Activated CD8-positive, alpha-beta memory T cell treated with anti-CD3 and anti-CD28 coated beads, Interleukin-2, amount 50 U/mL, for 24 hours (primary cell): ENCODE measurements around the gene SUMO3.

ENCODE experiments used
- DNase-seq: peaks from one replicate; pipeline ENCODE4 v3.0.0-alpha.2; 2020; ENCODE audit errors: extremely low read depth

The SUMO3 gene

GRCh38 chr21:44802396-44803153, 15.3 kb downstream of the SUMO3 start:
- DNase-seq = no peak

GRCh38 chr21:44801468-44802395, 16.1 kb downstream of the SUMO3 start, which contains the start of gene UBE2G2:
Gene UBE2G2 (minus strand): TSS chr21:44801820. CDS start chr21:44801748, 72 bp downstream.
- peak; percentile 49 for DNase-seq

DNA sequence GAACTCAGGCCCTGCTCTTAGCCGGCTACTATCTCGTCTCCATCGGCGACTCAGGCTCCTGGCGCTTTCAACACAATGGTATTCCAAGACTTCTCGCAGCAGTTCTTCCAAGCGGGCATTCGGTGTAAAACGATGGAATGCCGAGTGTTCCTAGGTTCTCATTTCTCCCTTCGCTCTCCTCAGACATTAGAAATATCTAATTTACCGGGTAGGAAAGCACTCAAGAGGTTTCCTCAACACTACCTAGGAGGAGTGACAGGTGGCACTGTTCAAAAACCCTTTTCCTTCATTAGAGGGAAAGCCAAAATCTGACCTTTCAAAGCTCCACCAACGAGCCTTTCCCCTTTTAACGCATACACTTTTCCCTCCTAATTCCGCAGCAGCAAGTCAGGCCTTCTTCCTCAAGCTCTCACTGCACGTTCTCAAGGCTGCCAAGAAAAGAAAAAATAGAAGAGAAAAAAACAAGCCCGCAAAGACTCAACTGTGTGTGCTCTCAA, 16.8 kb downstream of the SUMO3 start:
- no peak for DNase-seq

DNA sequence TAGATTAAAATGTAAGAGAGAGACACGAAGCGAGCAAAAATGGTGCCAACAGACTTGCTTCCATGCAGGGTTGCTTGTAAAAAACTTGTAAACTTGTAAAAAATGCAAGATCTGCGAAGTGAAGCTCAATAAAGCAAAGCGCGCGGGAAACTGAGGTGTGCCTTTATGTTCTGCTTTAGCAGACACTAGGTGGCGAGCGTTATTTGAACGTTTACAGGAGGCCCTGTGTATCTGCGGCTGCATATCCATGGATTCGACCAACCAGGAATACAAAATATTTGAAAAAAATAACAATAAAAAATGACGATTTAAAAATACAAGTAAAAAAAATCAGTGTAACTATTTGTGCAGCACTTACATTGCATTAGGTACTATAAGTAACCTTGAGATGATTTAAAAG, 17.8 kb downstream of the SUMO3 start:
- no peak for DNase-seq

DNA sequence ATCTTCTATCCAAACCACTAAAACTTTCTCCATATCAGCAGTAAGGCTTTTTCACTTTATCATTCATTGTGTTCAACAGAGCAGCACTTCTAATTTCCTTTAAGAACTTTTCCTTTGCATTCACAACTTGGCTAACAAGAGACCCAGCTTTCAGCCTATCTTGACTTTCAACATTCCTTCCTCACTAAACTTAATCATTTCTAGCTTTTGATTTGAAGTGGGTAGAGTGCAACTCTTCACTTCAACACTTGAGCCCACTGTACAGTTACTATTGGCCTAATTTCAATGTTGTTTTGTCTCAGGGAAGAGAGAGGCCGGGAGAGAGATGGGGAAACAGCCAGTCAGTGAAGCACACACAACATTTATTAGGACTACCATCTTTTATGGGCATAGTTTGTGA, 18.2 kb downstream of the SUMO3 start:
- no peak for DNase-seq

DNA sequence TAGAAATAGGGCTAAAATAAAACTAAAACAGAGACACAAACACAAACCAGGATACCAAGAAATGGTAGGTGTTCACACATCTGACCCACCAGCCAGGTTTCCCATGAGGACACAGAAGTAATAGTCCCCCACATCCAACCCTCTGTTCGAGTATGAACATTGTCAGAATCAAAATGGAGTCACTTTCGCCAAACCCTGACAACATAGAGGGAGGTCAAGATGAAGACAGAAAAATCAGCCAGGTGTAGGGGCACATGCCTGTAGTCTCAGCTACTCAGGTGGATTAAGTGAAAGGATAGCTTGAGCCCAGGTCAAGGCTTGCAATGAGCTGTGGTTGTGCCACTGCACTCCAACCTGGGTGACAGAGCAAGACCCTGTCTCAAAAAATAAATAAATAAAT, 20.1 kb downstream of the SUMO3 start:
- DNase-seq = no peak

GRCh38 chr21:44795342-44795741, 22.5 kb downstream of the SUMO3 start:
- DNase-seq = no peak

GRCh38 chr21:44793592-44794374, 24.1 kb downstream of the SUMO3 start:
- no peak for DNase-seq

DNA sequence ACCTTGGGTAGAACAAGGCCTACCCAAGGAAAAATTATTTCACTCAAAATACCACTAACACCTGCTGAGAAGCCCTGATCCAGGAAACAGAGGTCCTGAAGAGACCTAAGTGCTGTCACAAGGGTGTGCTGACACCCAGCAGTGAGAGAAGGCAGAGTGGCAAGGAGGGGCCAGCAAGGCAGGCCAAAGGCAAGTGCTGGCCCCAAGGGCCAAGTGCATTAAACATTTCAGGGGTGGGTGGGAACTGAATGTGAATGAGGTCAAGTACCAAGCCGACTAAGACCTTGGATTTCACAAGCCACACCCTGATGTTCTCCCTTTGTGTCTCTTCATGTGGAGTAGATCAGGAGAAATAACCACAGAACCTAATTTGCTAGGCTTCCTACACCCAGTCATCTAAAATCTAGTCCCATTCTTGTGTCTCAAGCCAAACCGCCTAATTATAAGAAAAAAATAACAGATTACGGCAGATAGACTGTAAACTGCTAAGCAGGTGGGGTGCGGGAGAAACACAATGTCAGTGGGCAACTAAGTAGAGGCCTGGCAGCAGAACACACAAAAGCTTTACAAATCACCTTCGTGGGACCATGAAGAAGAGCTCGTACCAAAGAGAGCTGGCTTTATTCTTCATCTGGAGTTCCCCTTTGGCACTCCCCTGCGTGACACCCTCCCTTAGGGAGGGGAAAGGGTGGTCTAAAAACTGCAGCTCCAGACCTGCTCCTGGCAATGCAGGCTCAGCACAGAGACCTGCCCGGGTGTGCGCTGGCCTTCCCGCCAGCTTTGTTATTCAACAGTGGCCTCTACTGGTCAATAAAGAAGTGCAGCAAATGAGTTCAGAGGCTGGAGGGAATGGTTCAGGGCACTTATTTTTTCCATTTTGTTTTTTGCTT, 24.9 kb downstream of the SUMO3 start:
- DNase-seq = no peak

DNA sequence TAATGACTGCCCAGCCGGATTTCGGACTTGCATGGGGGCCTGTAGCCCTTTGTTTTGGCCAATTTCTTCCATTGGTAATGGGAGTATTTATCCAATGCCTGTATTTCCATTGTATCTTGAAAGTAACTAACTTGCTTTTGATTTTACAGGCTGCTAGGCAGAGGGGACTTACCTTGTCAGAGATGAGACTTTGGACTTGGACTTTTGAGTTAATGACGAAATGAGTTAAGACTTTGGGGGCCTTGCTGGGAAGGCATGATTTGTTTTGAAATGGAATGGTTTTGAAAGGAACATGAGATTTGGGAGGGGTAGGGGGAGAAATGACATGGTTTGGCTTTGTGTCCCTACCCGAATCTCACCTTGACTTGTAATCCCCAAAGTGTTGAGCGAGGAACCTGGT, 25.9 kb downstream of the SUMO3 start:
- no peak for DNase-seq

GRCh38 chr21:44791246-44791645, 26.6 kb downstream of the SUMO3 start:
- DNase-seq = no peak

DNA sequence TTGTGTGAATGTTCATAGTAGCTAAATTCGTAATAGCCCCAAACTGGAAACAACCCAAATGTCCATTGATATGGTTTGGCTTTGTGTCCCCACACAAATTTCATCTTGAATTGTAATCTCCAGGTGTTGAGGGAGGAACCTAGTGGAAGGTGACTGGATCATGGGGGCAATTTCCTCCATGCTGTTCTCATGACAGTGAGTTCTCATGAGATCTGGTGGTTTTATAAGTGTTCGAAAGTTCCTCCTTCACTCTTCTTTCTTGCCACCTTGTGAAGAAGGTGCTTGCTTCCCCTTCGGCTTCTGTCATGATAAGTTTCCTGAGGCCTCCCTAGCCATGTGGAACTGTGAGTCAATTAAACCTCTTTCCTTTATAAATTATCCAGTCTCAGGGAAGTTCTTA, 27.5 kb downstream of the SUMO3 start:
- DNase-seq = no peak

DNA sequence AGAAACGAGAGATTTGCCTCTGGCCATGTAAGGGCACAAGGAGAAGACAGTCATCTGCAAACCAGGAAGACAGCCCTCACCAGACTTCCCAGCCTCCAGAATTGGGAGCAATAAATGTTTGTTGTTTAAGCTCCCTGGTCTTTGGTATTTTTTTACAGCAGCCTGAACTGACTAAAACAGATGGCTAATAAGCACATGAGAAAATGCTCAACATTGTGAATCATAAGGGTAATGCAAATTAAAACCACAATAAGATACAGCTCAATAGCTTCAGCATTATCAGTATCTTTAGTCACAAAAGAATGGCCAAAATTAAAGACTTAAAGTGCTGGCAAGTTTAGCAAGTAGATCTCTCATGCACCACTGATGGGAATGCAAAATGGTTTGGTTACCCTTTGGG, 28.0 kb downstream of the SUMO3 start:
- DNase-seq = no peak

GRCh38 chr21:44785620-44786335, 32.1 kb downstream of the SUMO3 start:
- no peak for DNase-seq

DNA sequence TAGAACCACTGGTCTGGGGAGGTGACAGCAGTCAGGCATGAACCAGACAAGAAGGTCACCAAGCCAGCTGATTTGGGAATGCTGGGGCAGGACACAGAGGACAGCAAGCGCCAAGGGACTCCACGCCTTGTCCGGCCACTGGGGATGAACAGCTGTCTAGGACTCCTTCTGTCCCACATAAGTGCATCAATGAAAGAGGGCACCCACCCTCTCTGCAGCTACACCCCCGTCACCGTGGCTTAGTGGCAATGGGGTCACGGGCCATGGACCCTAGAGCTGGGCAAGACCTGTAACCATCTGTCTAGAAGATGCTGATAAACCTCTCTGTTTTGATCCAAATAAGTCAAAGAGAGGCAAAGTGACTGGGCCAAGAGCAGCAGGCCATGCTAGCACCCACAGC, 33.1 kb downstream of the SUMO3 start:
- DNase-seq = no peak

GRCh38 chr21:44783020-44783696, 34.7 kb downstream of the SUMO3 start:
- no peak for DNase-seq

GRCh38 chr21:44780767-44781459, 36.9 kb downstream of the SUMO3 start:
- no peak for DNase-seq

DNA sequence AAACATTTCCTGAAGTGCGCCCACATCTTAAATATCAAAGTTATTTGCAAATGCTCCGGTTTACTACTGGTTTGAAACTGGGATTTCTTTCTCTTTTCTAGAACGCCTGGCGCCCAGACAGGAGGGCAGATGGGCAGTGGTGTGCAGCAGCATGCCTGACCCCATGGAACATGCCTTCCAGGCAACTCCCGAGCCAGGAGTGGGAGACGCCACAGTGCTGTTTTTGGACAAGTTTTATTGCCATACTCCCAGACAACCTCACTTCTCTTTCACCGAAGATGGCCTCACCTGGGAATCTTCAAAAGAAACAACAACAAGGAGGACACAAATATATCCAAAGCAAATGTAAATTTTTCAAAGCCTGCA, 37.7 kb downstream of the SUMO3 start:
- DNase-seq = no peak
